Smooth muscle cell (in vitro differentiated cells): ENCODE results near the gene HECTD1. TPM values are rescaled to one million over a fixed set of nuclear protein-coding genes. Genes with fewer than 3 reads are reported as not detected.

Experiments used
- DNase-seq: peaks from one replicate; lab custom pipeline; 2025; ENCODE audit not compliant: unreplicated experiment; lab: John Stamatoyannopoulos, UW
- H2AFZ ChIP-seq: fragments of 200-600 bp; sonication (generic); 2 replicates; pipeline ENCODE4 v1.6.0; 2016; ENCODE audit warnings: antibody characterized with exemption, low read depth, mild to moderate bottlenecking
- H3F3A ChIP-seq: fragments of 200-600 bp; sonication (generic); 2 replicates; pipeline ENCODE4 v1.6.0; 2017; ENCODE audit warnings: antibody characterized with exemption, low read depth
- H3K27ac ChIP-seq: fragments of 200-600 bp; sonication (generic); 2 replicates; pipeline ENCODE4 v1.5.1; 2016; ENCODE audit warnings: low read depth, mild to moderate bottlenecking
- H3K27me3 ChIP-seq: fragments of 200-600 bp; sonication (generic); 2 replicates; pipeline ENCODE4 v1.6.1; 2016; ENCODE audit warnings: low read depth, mild to moderate bottlenecking
- H3K36me3 ChIP-seq: fragments of 200-600 bp; sonication (generic); 2 replicates; pipeline ENCODE4 v1.5.1; 2016; ENCODE audit warnings: low read depth
- H3K4me1 ChIP-seq: fragments of 200-600 bp; sonication (generic); 2 replicates; pipeline ENCODE4 v1.5.1; 2016; ENCODE audit warnings: low read depth
- H3K4me2 ChIP-seq: fragments of 200-600 bp; sonication (generic); 2 replicates; pipeline ENCODE4 v1.6.0; 2016; ENCODE audit warnings: mild to moderate bottlenecking
- H3K4me3 ChIP-seq: fragments of 200-600 bp; sonication (generic); 2 replicates; pipeline ENCODE4 v1.5.1; 2016; ENCODE audit warnings: mild to moderate bottlenecking
- H3K79me2 ChIP-seq: fragments of 200-600 bp; sonication (generic); 2 replicates; pipeline ENCODE4 v1.6.0; 2016; ENCODE audit warnings: low read depth, mild to moderate bottlenecking
- H3K9ac ChIP-seq: fragments of 200-600 bp; sonication (generic); 2 replicates; pipeline ENCODE4 v1.6.0; 2016; ENCODE audit warnings: low read depth
- H3K9me3 ChIP-seq: fragments of 200-600 bp; sonication (generic); replicated peaks from 2 replicates; pipeline ENCODE4 v1.5.1; 2016; ENCODE audit warnings: low read depth
- H4K20me1 ChIP-seq: fragments of 200-600 bp; sonication (generic); 2 replicates; pipeline ENCODE4 v1.6.0; 2016; ENCODE audit warnings: low read depth
- CTCF ChIP-seq: fragments of 200-600 bp; sonication (generic); IDR thresholded peaks from 2 replicates; pipeline ENCODE4 v1.5.1; 2017; ENCODE audit warnings: borderline replicate concordance, mild to moderate bottlenecking, antibody characterized with exemption; ENCODE audit not compliant: insufficient read depth, poor library complexity, severe bottlenecking
- WGBS: methylation state at CpG from one replicate; pipeline ENCODE4 v1.1.7; 2016; ENCODE audit warnings: low lambda C conversion rate; 5-methylcytosine and 5-hydroxymethylcytosine counted together
- polyA plus RNA-seq: library from polyadenylated mRNA; unstranded; fragments of >200 nt; fragmentation: Nextera tagmentation; extraction: Ambion mirVana; gene quantifications from 2 replicates; pipeline ENCODE4 v1.2.1, GENCODE V29; 2016
- total RNA-seq: library from RNA; depleted of rRNA; stranded (reverse); fragments of >200 nt; gene quantifications from 2 replicates; pipeline ENCODE4 v1.2.3, GENCODE V29; 2014

Gene HECTD1
- total and polyA plus RNA-seq, 2 experiments from 2014 or later: 39.3 to 116 TPM

GRCh38 chr14:31173120-31173837, 34.3 kb downstream of the HECTD1 start:
- Histone ChIP-seq H3K27ac (no peak overlapping the region), H3K36me3 (peaks cover 26% of the 10 kb centered on the region), H3K9ac (no peak overlapping the region)

GRCh38 chr14:31172084-31172483, 35.5 kb downstream of the HECTD1 start:
- TF ChIP-seq CTCF: no peak
- no peak overlapping the region for H3K27ac ChIP-seq
- H3K9ac ChIP-seq: no peak overlapping the region
- H2AFZ ChIP-seq: no peak overlapping the region
- H3K36me3 ChIP-seq: peaks cover 20% of the 10 kb centered on the region
- H3K9me3 ChIP-seq: no peaks in the 10 kb centered on the region
- H3K4me1 ChIP-seq: no peaks in the 10 kb centered on the region
- no peaks in the 10 kb centered on the region for H3F3A ChIP-seq
- H3K79me2 ChIP-seq: peaks cover 9% of the 10 kb centered on the region
- H3K4me3 ChIP-seq: no peak overlapping the region
- no peak for DNase-seq
- no peak overlapping the region for H3K4me2 ChIP-seq
- H3K27me3 ChIP-seq: no peaks in the 10 kb centered on the region
- WGBS: 81% methylated on average over 6 of the region's 6 CpGs
- H4K20me1 ChIP-seq: no peaks in the 10 kb centered on the region

More at GRCh38 chr14:31173120-31173837, 34.3 kb downstream of the HECTD1 start:
- 96% methylated on average over 15 of the region's 15 CpGs for WGBS
- no peak overlapping the region for H3K4me3 ChIP-seq
- DNase-seq: no peak
- TF ChIP-seq CTCF: no peak
- H2AFZ ChIP-seq: no peak overlapping the region
- H3K27me3 ChIP-seq: no peaks in the 10 kb centered on the region
- peaks cover 18% of the 10 kb centered on the region for H3K79me2 ChIP-seq
- H3K4me1 ChIP-seq: no peaks in the 10 kb centered on the region
- H3F3A ChIP-seq: no peaks in the 10 kb centered on the region
- H3K9me3 ChIP-seq: no peaks in the 10 kb centered on the region
- no peak overlapping the region for H3K4me2 ChIP-seq
- peaks cover 3% of the 10 kb centered on the region for H4K20me1 ChIP-seq

- Histone ChIP-seq H3K36me3 (peaks cover 19% of the 10 kb centered on the region), H3F3A (peaks cover 9% of the 10 kb centered on the region), H3K4me2 (no peak overlapping the region), H3K79me2 (peaks cover 8% of the 10 kb centered on the region), H3K9me3 (no peaks in the 10 kb centered on the region), H3K4me3 (no peak overlapping the region), H3K27me3 (no peaks in the 10 kb centered on the region), H4K20me1 (peaks cover 3% of the 10 kb centered on the region), H3K4me1 (no peaks in the 10 kb centered on the region), H3K9ac (no peak overlapping the region), H3K27ac (no peak overlapping the region), H2AFZ (no peak overlapping the region)
- DNase-seq: no peak
- 88% methylated on average over 1 of the region's 1 CpG for WGBS
- no peak for TF ChIP-seq CTCF
Observed at GRCh38 chr14:31170411-31170810, 37.2 kb downstream of the HECTD1 start.

- Histone ChIP-seq H2AFZ (no peak overlapping the region), H3K9ac (no peak overlapping the region), H3K27me3 (no peaks in the 10 kb centered on the region), H3K27ac (no peak overlapping the region), H3F3A (peaks cover 11% of the 10 kb centered on the region), H3K4me3 (no peak overlapping the region), H3K79me2 (peaks cover 4% of the 10 kb centered on the region), H3K36me3 (peaks cover 14% of the 10 kb centered on the region), H3K4me1 (no peaks in the 10 kb centered on the region), H3K9me3 (no peaks in the 10 kb centered on the region), H3K4me2 (no peak overlapping the region), H4K20me1 (peaks cover 3% of the 10 kb centered on the region)
- DNase-seq: no peak
- no peak for TF ChIP-seq CTCF
- WGBS: 98% methylated on average over 5 of the region's 5 CpGs
Observed at GRCh38 chr14:31169877-31170276, 37.7 kb downstream of the HECTD1 start.
